Neural cell (in vitro differentiated cells): Measurements from ENCODE around the gene ZNF407.

ENCODE experiments used
- CTCF ChIP-seq: fragments of 450-650 bp; IDR thresholded peaks from 2 replicates; pipeline ENCODE4 v1.5.1; 2014; ENCODE audit warnings: antibody characterized with exemption, mild to moderate bottlenecking, moderate library complexity; ENCODE audit not compliant: poor library complexity, severe bottlenecking
- EP300 ChIP-seq: fragments of 450-650 bp; conservative IDR thresholded peaks from 2 replicates; pipeline ENCODE4 v1.6.1; 2014; ENCODE audit warnings: antibody characterized with exemption, mild to moderate bottlenecking, moderate library complexity; ENCODE audit not compliant: poor library complexity, severe bottlenecking
- EZH2 ChIP-seq: fragments of 200-600, 300-800 bp; shearing (Covaris generic), sonication (generic); IDR thresholded peaks from 2 replicates; pipeline ENCODE4 v1.6.1; 2014; ENCODE audit warnings: antibody characterized with exemption, low read length, borderline replicate concordance, mild to moderate bottlenecking; ENCODE audit not compliant: insufficient read depth, poor library complexity, severe bottlenecking
- MXI1 ChIP-seq: fragments of 450-650 bp; conservative IDR thresholded peaks from 2 replicates; pipeline ENCODE4 v1.6.1; 2014; ENCODE audit warnings: antibody characterized with exemption, mild to moderate bottlenecking; ENCODE audit not compliant: poor library complexity, severe bottlenecking
- POLR2AphosphoS5 ChIP-seq: IDR thresholded peaks from 2 replicates; pipeline ENCODE4 v1.6.1; 2012
- RAD21 ChIP-seq: fragments of 450-650 bp; conservative IDR thresholded peaks from 2 replicates; pipeline ENCODE4 v1.6.1; 2014; ENCODE audit warnings: antibody characterized with exemption, mild to moderate bottlenecking, moderate library complexity
- SMC3 ChIP-seq: fragments of 450-650 bp; conservative IDR thresholded peaks from 2 replicates; pipeline ENCODE4 v1.6.1; 2014; ENCODE audit warnings: antibody characterized with exemption, mild to moderate bottlenecking, moderate library complexity; ENCODE audit not compliant: poor library complexity
- TAF1 ChIP-seq: IDR thresholded peaks from 2 replicates; pipeline ENCODE4 v1.6.1; 2012; ENCODE audit warnings: low read depth
- TF ChIP-seq, protein P1 (sequence below): IDR thresholded peaks from 2 replicates; pipeline ENCODE4 v1.6.1; 2012; ENCODE audit warnings: borderline replicate concordance

DNA sequence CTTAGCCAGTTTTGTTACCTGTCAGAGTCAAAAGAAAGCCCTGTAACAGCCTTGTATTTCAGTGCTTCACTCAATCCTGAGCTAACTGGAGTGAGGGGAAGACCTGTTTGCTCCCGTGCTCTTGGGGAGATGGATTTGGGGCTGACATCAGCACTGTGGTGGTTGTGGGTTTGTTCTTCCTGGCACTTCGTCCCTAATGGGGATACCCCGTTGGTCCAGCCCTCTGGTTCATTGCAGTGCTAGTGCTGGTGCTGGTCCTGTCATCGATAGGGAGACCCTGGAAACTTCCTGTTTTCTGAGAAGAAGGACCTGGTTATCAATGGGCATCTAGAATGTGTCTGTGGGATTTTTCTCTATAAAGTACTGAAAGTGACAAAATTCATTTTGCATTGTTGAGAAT, 205.4 kb downstream of the ZNF407 start:
- TF ChIP-seq CTCF (no peak), EZH2 (no peak), POLR2AphosphoS5 (no peak), RAD21 (no peak), EP300 (no peak), TAF1 (no peak), MXI1 (no peak), SMC3 (no peak)
- TF ChIP-seq, protein P1, sequence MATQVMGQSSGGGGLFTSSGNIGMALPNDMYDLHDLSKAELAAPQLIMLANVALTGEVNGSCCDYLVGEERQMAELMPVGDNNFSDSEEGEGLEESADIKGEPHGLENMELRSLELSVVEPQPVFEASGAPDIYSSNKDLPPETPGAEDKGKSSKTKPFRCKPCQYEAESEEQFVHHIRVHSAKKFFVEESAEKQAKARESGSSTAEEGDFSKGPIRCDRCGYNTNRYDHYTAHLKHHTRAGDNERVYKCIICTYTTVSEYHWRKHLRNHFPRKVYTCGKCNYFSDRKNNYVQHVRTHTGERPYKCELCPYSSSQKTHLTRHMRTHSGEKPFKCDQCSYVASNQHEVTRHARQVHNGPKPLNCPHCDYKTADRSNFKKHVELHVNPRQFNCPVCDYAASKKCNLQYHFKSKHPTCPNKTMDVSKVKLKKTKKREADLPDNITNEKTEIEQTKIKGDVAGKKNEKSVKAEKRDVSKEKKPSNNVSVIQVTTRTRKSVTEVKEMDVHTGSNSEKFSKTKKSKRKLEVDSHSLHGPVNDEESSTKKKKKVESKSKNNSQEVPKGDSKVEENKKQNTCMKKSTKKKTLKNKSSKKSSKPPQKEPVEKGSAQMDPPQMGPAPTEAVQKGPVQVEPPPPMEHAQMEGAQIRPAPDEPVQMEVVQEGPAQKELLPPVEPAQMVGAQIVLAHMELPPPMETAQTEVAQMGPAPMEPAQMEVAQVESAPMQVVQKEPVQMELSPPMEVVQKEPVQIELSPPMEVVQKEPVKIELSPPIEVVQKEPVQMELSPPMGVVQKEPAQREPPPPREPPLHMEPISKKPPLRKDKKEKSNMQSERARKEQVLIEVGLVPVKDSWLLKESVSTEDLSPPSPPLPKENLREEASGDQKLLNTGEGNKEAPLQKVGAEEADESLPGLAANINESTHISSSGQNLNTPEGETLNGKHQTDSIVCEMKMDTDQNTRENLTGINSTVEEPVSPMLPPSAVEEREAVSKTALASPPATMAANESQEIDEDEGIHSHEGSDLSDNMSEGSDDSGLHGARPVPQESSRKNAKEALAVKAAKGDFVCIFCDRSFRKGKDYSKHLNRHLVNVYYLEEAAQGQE, result no peak
